Keratinocyte (primary cell): ENCODE results near the gene SORL1-AS1.
A peak's percentile ranks its signal among the peaks of the same experiment; 100 is the strongest.

ENCODE experiments used
- DNase-seq: peaks from one replicate; pipeline ENCODE4 v3.0.0-alpha.2; 2011; ENCODE audit warnings: low read depth, missing footprints, low spot score
- FAIRE-seq: peaks from 2 replicates; lab custom pipeline; 2011; peaks lifted over from hg19 to GRCh38; lab: Jason Lieb, UNC
- H2AFZ ChIP-seq: 2 replicates; pipeline ENCODE4 v1.6.0; 2012; ENCODE audit warnings: low read length, control low read depth, inconsistent platforms; ENCODE audit not compliant: control insufficient read depth
- H3K27ac ChIP-seq: 2 replicates; pipeline ENCODE4 v1.5.1; 2011; ENCODE audit warnings: low read length; ENCODE audit not compliant: control insufficient read depth, insufficient read depth
- H3K27me3 ChIP-seq: 3 replicates; pipeline ENCODE4 v1.6.0; 2011; ENCODE audit warnings: low read length; ENCODE audit not compliant: control insufficient read depth, insufficient read depth; ENCODE audit errors: extremely low read depth
- H3K36me3 ChIP-seq, 2 experiments: 2 replicates in 1 of 2; 3 replicates in 1 of 2; pipeline ENCODE4 v1.5.1; 2011; ENCODE audit warnings: low read length in 2 of 2, mild to moderate bottlenecking in 1 of 2; ENCODE audit not compliant: control insufficient read depth in 2 of 2, insufficient read depth in 2 of 2; ENCODE audit errors: extremely low read depth in 1 of 2
- H3K4me1 ChIP-seq: 3 replicates; pipeline ENCODE4 v1.5.1; 2011; ENCODE audit warnings: low read length; ENCODE audit not compliant: control insufficient read depth, insufficient read depth; ENCODE audit errors: extremely low read depth
- H3K4me2 ChIP-seq: 3 replicates; pipeline ENCODE4 v1.6.0; 2011; ENCODE audit warnings: low read depth, low read length; ENCODE audit not compliant: control insufficient read depth, insufficient read depth; ENCODE audit errors: extremely low read depth
- H3K4me3 ChIP-seq, 3 experiments: fragments of 200-600 bp in 1 of 3; sonication (generic) in 1 of 3; 2 replicates in 2 of 3; 3 replicates in 1 of 3; pipeline ENCODE4 v1.5.1; 2011 to 2016; ENCODE audit warnings: low read length in 3 of 3, mild to moderate bottlenecking in 3 of 3, control low read depth in 2 of 3, inconsistent platforms in 1 of 3, low read depth in 1 of 3, mixed read lengths in 1 of 3, mixed run types in 1 of 3, moderate library complexity in 1 of 3; ENCODE audit not compliant: control insufficient read depth in 2 of 3, insufficient read depth in 2 of 3; ENCODE audit errors: extremely low read depth in 1 of 3
- H3K79me2 ChIP-seq: 2 replicates; pipeline ENCODE4 v1.6.0; 2012; ENCODE audit warnings: low read length; ENCODE audit not compliant: control insufficient read depth, insufficient read depth
- H3K9ac ChIP-seq: 3 replicates; pipeline ENCODE4 v1.6.0; 2011; ENCODE audit warnings: low read length; ENCODE audit not compliant: control insufficient read depth, insufficient read depth; ENCODE audit errors: extremely low read depth
- H3K9me1 ChIP-seq: 3 replicates; pipeline ENCODE4 v1.6.0; 2011; ENCODE audit warnings: low read length; ENCODE audit not compliant: control insufficient read depth, insufficient read depth; ENCODE audit errors: extremely low read depth
- H3K9me3 ChIP-seq: 2 replicates; pipeline ENCODE4 v1.5.1; 2012; ENCODE audit warnings: low read depth, low read length; ENCODE audit not compliant: control insufficient read depth
- H4K20me1 ChIP-seq: 3 replicates; pipeline ENCODE4 v1.6.0; 2011; ENCODE audit warnings: low read length; ENCODE audit not compliant: control insufficient read depth, insufficient read depth; ENCODE audit errors: extremely low read depth
- EZH2 ChIP-seq: IDR thresholded peaks from one replicate; pipeline ENCODE4 v1.6.1; 2012; ENCODE audit warnings: inconsistent platforms, mild to moderate bottlenecking, low read length, moderate library complexity
- dilution Hi-C: fragments of 300-500 bp; cut with MboI; formaldehyde crosslinking; loops from one replicate; pipeline ENCODE4 v1.7.0; 2020; ENCODE audit warnings: low sequenced_read_pairs; ENCODE audit not compliant: extremely low pct_ligation_motif_present
- TF ChIP-seq, protein P1 (sequence below), 3 experiments: IDR thresholded peaks in 1 of 3; conservative IDR thresholded peaks in 1 of 3; optimal IDR thresholded peaks in 1 of 3; 2 replicates in 2 of 3; 3 replicates in 1 of 3; pipeline versions ENCODE3 to v1.5.1; 2011; ENCODE audit warnings: low read length in 3 of 3, mild to moderate bottlenecking in 3 of 3, moderate library complexity in 2 of 3, control low read depth in 1 of 3, inconsistent platforms in 1 of 3; ENCODE audit not compliant: insufficient read depth in 2 of 3; ENCODE audit errors: extremely low read depth in 1 of 3

The SORL1-AS1 gene

DNA sequence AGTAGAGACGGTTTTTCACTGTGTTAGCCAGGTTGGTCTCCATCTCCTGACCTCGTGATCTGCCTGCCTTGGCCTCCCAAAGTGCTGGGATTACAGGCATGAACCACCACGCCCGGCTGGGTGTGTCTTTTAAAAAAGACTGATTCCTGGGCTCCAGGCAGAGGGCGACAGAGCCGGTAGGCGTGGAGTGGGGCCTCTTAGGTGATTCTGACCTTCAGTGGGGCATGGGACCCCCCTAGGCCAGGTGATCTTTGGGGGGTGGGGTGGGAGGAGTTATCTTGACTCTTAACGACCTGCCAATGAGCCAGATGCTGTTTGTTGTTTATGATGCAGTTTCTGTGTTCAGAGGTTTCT, 12.9 kb upstream of the SORL1-AS1 start:
- H3K9me3 ChIP-seq, result no peaks in the 10 kb centered on the region
- no peaks in the 10 kb centered on the region for H3K36me3 ChIP-seq
- no peaks in the 10 kb centered on the region for H3K27me3 ChIP-seq
- dilution Hi-C loops, result no loop called here
- H2AFZ ChIP-seq, result peak overlapping the region; percentile 3
- peak overlapping the region; percentile 95 for H3K27ac ChIP-seq
- H3K9me1 ChIP-seq, result no peaks in the 10 kb centered on the region
- DNase-seq (no peak), FAIRE-seq (no peak)
- peak overlapping the region; percentile 75 for H3K9ac ChIP-seq
- H3K4me2 ChIP-seq, result peak overlapping the region; percentile 60
- H3K4me1 ChIP-seq, result peaks cover 54% of the 10 kb centered on the region
- H3K4me3 ChIP-seq, result peak overlapping the region in 1 of 3 experiments; percentile 21
- TF ChIP-seq, protein P1, sequence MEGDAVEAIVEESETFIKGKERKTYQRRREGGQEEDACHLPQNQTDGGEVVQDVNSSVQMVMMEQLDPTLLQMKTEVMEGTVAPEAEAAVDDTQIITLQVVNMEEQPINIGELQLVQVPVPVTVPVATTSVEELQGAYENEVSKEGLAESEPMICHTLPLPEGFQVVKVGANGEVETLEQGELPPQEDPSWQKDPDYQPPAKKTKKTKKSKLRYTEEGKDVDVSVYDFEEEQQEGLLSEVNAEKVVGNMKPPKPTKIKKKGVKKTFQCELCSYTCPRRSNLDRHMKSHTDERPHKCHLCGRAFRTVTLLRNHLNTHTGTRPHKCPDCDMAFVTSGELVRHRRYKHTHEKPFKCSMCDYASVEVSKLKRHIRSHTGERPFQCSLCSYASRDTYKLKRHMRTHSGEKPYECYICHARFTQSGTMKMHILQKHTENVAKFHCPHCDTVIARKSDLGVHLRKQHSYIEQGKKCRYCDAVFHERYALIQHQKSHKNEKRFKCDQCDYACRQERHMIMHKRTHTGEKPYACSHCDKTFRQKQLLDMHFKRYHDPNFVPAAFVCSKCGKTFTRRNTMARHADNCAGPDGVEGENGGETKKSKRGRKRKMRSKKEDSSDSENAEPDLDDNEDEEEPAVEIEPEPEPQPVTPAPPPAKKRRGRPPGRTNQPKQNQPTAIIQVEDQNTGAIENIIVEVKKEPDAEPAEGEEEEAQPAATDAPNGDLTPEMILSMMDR (optimal IDR thresholded peaks at IDR 0.05 in 1 of 3, IDR thresholded peaks at IDR 0.05 in 1 of 3, conservative IDR thresholded peaks at IDR 0.05 in 1 of 3; ENCODE audit: extremely low read depth in 1 of 3, insufficient read depth in 2 of 3, low read length in 3 of 3), result no peak
- TF ChIP-seq EZH2, result no peak
- no peaks in the 10 kb centered on the region for H4K20me1 ChIP-seq
- no peaks in the 10 kb centered on the region for H3K79me2 ChIP-seq

DNA sequence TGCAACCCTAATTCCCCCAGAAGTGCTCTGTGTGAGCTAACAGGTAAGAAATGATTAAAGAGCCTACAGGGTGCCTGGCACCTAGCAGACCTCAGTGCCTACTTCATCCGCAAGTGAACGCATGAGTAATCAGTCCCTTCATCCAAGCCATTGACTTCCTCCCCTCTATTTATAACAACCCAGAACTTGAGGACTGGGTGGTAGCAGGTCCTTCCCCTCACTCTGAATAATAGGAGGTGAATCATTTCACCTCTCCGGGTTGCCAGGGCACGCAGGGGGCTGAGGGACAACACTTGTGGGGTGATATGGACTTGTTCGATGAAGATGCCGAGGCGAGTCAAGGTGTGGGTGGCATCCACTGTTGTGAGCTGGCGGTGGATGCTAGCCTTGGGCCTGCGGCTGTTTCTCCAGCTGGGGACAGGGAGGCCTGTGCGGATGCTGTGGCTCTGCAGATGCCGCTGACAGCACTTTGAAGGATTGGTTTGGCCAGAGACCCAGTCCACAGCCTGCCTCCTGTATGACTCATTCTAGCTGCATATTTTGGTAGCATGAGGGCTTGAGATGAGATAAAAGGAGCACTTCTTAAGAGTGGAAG, 11.7 kb upstream of the SORL1-AS1 start:
- H3K36me3 ChIP-seq, result no peaks in the 10 kb centered on the region
- no peaks in the 10 kb centered on the region for H3K9me3 ChIP-seq
- H4K20me1 ChIP-seq, result no peaks in the 10 kb centered on the region
- no peak overlapping the region for H3K4me3 ChIP-seq
- peaks cover under 1% of the 10 kb centered on the region for H3K79me2 ChIP-seq
- TF ChIP-seq EZH2, result no peak
- TF ChIP-seq, protein P1 (optimal IDR thresholded peaks at IDR 0.05 in 1 of 3, IDR thresholded peaks at IDR 0.05 in 1 of 3, conservative IDR thresholded peaks at IDR 0.05 in 1 of 3; ENCODE audit: extremely low read depth in 1 of 3, insufficient read depth in 2 of 3, low read length in 3 of 3), result no peak
- no peak overlapping the region for H3K9ac ChIP-seq
- H3K4me2 ChIP-seq, result peak overlapping the region; percentile 60
- H2AFZ ChIP-seq, result no peak overlapping the region
- dilution Hi-C loops, result no loop called here
- no peaks in the 10 kb centered on the region for H3K9me1 ChIP-seq
- no peaks in the 10 kb centered on the region for H3K27me3 ChIP-seq
- FAIRE-seq (peak; percentile 97), DNase-seq (peak; percentile 80)
- H3K27ac ChIP-seq, result peak overlapping the region; percentile 95
- peaks cover 54% of the 10 kb centered on the region for H3K4me1 ChIP-seq
